Pancreas (tissue), 10 donors: Measurements from ENCODE around the gene C10orf95. TPM values are rescaled to one million over a fixed set of nuclear protein-coding genes. Genes with fewer than 3 reads are reported as not detected.

ENCODE experiments used
- ATAC-seq, 4 donors: fragments of 200-7000 bp; cut with Tn5 transposase; one replicate each; pipeline versions ENCODE4 v1.8.0 to v1.9.1; 2020; ENCODE audit warnings: mild to moderate bottlenecking in 4 of 4, moderate library complexity in 4 of 4
- DNase-seq, 6 donors: peaks; one replicate each; pipeline ENCODE4 v3.0.0-alpha.2; 2020
- FAIRE-seq: peaks from 2 replicates; lab custom pipeline; 2012; peaks lifted over from hg19 to GRCh38; lab: Jason Lieb, UNC
- H3K27ac ChIP-seq, 4 donors: fragments of 200-600 bp; sonication (generic); 1 replicate in 3 of 4; 2 replicates in 1 of 4; pipeline versions ENCODE4 v1.5.0 to v1.8.0; 2020
- H3K27me3 ChIP-seq, 4 donors: fragments of 200-600 bp; one replicate each; pipeline ENCODE4 v1.8.0; 2021
- H3K36me3 ChIP-seq, 3 donors: fragments of 200-600 bp; sonication (generic) in 1 of 3; one replicate each; pipeline versions ENCODE4 v1.5.0 to v1.8.0; 2020 to 2021
- H3K4me1 ChIP-seq, 3 donors: fragments of 200-600 bp; one replicate each; pipeline ENCODE4 v1.8.0; 2021
- H3K4me3 ChIP-seq, 4 donors: fragments of 200-600 bp; sonication (generic) in 2 of 4; one replicate each; pipeline versions ENCODE4 v1.5.0 to v1.8.0; 2020 to 2021
- H3K9me3 ChIP-seq, 4 donors: fragments of 200-600 bp; one replicate each; pipeline ENCODE4 v1.8.0; 2021
- CTCF ChIP-seq, 4 donors: fragments of 200-600 bp; sonication (generic) in 3 of 4; IDR thresholded peaks; one replicate each; pipeline versions ENCODE4 v1.5.0 to v1.8.0; 2021; ENCODE audit warnings: antibody characterized with exemption in 4 of 4
- WGBS, 2 donors: extraction: QIAGEN DNeasy Blood & Tissue Kit; methylation state at CpG; one replicate each; pipeline ENCODE4 v1.1.7; 2013; 5-methylcytosine and 5-hydroxymethylcytosine counted together
- intact Hi-C, 3 donors: fragments of 100-400 bp; cut with DNase I; formaldehyde crosslinking; loops; one replicate each; pipeline versions ENCODE4 v1.11.1 to v1.14.2; 2022
- polyA plus RNA-seq, 2 donors: library from polyadenylated mRNA; stranded (reverse); fragments of 200-250 nt; gene quantifications; one replicate each; pipeline ENCODE4 v1.2.3, GENCODE V29; 2013
- total RNA-seq, 6 donors: library from RNA; stranded (reverse); fragmentation: NEBNext Ultra II Directional in 4 of 6; extraction: Animal tissue kit (Norgen Biotek cat#: 25700) in 4 of 6; gene quantifications; one replicate each; pipeline versions ENCODE4 v1.2.1 to v1.2.4, GENCODE V29; 2021 to 2023
- donor health status: healthy with polysubstance abuse.
- donor health status: DM: no; HTN: no; CAD: no; lungs with moderate emphysema.
- donor health status: DM: no; HTN: no; CAD: no.
- donor health status: control.
- donor health status: control.
- donor health status: Bipolar disorder and iron deficiency.
- donor health status: DM: yes; HTN: yes; CAD: no.
- donor health status: DM: no; HTN: no; CAD: no.
- donor health status: DM: no; HTN: no; CAD: no.
- donor health status: DM: yes; HTN: yes; CAD: no.

C10orf95 gene
- total and polyA plus RNA-seq, 8 donors = 0.37 to 1.2 (median 0.46) TPM

GRCh38 chr10:102438374-102438773 is 13.0 kb downstream of the C10orf95 start:
- WGBS, 2 donors = 66 to 86% methylated on average over 1 of the region's 1 CpG
- no peaks in the 10 kb centered on the region for H3K36me3 ChIP-seq
- no peak for TF ChIP-seq CTCF (IDR thresholded peaks at IDR 0.05)
- no peaks in the 10 kb centered on the region for H3K27me3 ChIP-seq
- DNase-seq (no peak), ATAC-seq (no peak), FAIRE-seq (no peak)
- intact Hi-C loops = no loop called here
- H3K9me3 ChIP-seq = no peaks in the 10 kb centered on the region
- H3K4me3 ChIP-seq = no peak overlapping the region
- H3K4me1 ChIP-seq = no peaks in the 10 kb centered on the region
- H3K27ac ChIP-seq = no peak overlapping the region

GRCh38 chr10:102437515-102437914 is 13.8 kb downstream of the C10orf95 start:
- Histone ChIP-seq H3K4me3 (no peak overlapping the region), H3K27ac (no peak overlapping the region), H3K27me3 (no peaks in the 10 kb centered on the region), H3K9me3 (no peaks in the 10 kb centered on the region), H3K36me3 (no peaks in the 10 kb centered on the region), H3K4me1 (no peaks in the 10 kb centered on the region)
- intact Hi-C loops = no loop called here
- WGBS, 2 donors = 84 to 88% methylated on average over 3 of the region's 3 CpGs
- no peak for FAIRE-seq
- DNase-seq = no peak
- no peak for TF ChIP-seq CTCF (IDR thresholded peaks at IDR 0.05)
- no peak for ATAC-seq

- no peak for DNase-seq
- no peak for FAIRE-seq
- Histone ChIP-seq H3K27ac (no peak overlapping the region), H3K27me3 (no peaks in the 10 kb centered on the region), H3K9me3 (no peaks in the 10 kb centered on the region), H3K36me3 (no peaks in the 10 kb centered on the region), H3K4me1 (peaks cover 0 to 5% (median 0%) of the 10 kb centered on the region in 3 donors), H3K4me3 (peak overlapping the region in 1 of 4 donors; percentile 29)
- WGBS, 2 donors = 53 to 61% methylated on average over 6 of the region's 6 CpGs
- no peak for ATAC-seq
- TF ChIP-seq CTCF (IDR thresholded peaks at IDR 0.05) = no peak
- intact Hi-C loops = no loop called here
Measured at GRCh38 chr10:102436312-102436711, 15.0 kb downstream of the C10orf95 start.

- no peak for TF ChIP-seq CTCF (IDR thresholded peaks at IDR 0.05)
- Histone ChIP-seq H3K4me1 (peaks cover 0 to 6% (median 0%) of the 10 kb centered on the region in 3 donors), H3K27ac (no peak overlapping the region), H3K27me3 (no peaks in the 10 kb centered on the region), H3K4me3 (peak overlapping the region in 1 of 4 donors; percentile 29), H3K9me3 (no peaks in the 10 kb centered on the region), H3K36me3 (no peaks in the 10 kb centered on the region)
- 30% methylated on average over 10 to 13 of the region's 14 CpGs for WGBS, 2 donors
- DNase-seq (no peak), ATAC-seq (no peak), FAIRE-seq (no peak)
- intact Hi-C loops = no loop called here
Measured at GRCh38 chr10:102435529-102436233, 15.7 kb downstream of the C10orf95 start.

GRCh38 chr10:102435133-102435497 is 16.2 kb downstream of the C10orf95 start:
- FAIRE-seq (no peak), ATAC-seq (no peak), DNase-seq (no peak)
- Histone ChIP-seq H3K4me3 (no peak overlapping the region), H3K4me1 (peaks cover 0 to 6% (median 0%) of the 10 kb centered on the region in 3 donors), H3K27ac (peak overlapping the region in 1 of 4 donors; percentile 8), H3K27me3 (no peaks in the 10 kb centered on the region), H3K9me3 (no peaks in the 10 kb centered on the region), H3K36me3 (no peaks in the 10 kb centered on the region)
- intact Hi-C loops = no loop called here
- TF ChIP-seq CTCF (IDR thresholded peaks at IDR 0.05) = no peak
- 54 to 57% methylated on average over 5 of the region's 5 CpGs for WGBS, 2 donors
